AG09309 (cell line): ENCODE data around the gene SFXN1.

ENCODE experiments used
- DNase-seq: peaks from one replicate; pipeline ENCODE4 v3.0.0-alpha.2; 2010; ENCODE audit warnings: low read depth
- H3K4me3 ChIP-seq: 2 replicates; pipeline ENCODE4 v1.5.1; 2011; ENCODE audit warnings: mild to moderate bottlenecking, low read depth, low read length, moderate library complexity; ENCODE audit not compliant: control insufficient read depth
- TF ChIP-seq, protein P1 (sequence below): IDR thresholded peaks from 2 replicates; pipeline ENCODE4 v1.5.1; 2011; ENCODE audit warnings: mild to moderate bottlenecking, low read depth, low read length, inconsistent platforms; ENCODE audit not compliant: insufficient read depth, control insufficient read depth; ENCODE audit errors: missing control alignments

SFXN1 gene, protein sequence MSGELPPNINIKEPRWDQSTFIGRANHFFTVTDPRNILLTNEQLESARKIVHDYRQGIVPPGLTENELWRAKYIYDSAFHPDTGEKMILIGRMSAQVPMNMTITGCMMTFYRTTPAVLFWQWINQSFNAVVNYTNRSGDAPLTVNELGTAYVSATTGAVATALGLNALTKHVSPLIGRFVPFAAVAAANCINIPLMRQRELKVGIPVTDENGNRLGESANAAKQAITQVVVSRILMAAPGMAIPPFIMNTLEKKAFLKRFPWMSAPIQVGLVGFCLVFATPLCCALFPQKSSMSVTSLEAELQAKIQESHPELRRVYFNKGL

GRCh38 chr5:175478384-175479124 lies at the start of gene SFXN1:
Gene SFXN1 (plus strand): TSS chr5:175478560. CDS start chr5:175492104, 13,544 bp downstream.
- TF ChIP-seq, protein P1, sequence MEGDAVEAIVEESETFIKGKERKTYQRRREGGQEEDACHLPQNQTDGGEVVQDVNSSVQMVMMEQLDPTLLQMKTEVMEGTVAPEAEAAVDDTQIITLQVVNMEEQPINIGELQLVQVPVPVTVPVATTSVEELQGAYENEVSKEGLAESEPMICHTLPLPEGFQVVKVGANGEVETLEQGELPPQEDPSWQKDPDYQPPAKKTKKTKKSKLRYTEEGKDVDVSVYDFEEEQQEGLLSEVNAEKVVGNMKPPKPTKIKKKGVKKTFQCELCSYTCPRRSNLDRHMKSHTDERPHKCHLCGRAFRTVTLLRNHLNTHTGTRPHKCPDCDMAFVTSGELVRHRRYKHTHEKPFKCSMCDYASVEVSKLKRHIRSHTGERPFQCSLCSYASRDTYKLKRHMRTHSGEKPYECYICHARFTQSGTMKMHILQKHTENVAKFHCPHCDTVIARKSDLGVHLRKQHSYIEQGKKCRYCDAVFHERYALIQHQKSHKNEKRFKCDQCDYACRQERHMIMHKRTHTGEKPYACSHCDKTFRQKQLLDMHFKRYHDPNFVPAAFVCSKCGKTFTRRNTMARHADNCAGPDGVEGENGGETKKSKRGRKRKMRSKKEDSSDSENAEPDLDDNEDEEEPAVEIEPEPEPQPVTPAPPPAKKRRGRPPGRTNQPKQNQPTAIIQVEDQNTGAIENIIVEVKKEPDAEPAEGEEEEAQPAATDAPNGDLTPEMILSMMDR: no peak
- no peak for DNase-seq
- H3K4me3 ChIP-seq: peak within 1 kb of the TSS; percentile 81

DNA sequence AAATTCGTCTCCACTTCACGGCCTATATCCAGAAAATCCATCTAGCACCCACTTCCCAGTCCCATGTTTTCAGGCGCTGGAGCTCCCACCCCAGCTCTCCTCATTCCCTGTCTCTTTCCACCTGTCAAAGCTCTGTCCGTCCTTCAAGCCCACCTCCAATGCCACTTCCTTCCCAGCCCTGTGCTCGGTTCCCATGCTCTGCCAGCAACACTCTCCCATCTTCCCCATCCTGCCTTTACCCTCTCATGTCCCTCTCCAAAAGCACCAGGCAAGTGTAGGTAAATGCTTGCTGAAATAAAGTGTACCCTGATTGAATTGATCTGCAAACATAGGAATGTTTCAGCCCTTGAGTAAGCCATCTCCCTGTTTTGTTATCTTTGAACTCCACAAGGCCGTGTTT lies 43.6 kb upstream of the SFXN1 start:
- TF ChIP-seq, protein P1: no peak
- no peak for DNase-seq
- H3K4me3 ChIP-seq: no peak overlapping the region

- TF ChIP-seq, protein P1: no peak
- no peak for DNase-seq
- H3K4me3 ChIP-seq: no peak overlapping the region
These were observed 42.0 kb upstream of the SFXN1 start for GRCh38 chr5:175436359-175436758.

DNA sequence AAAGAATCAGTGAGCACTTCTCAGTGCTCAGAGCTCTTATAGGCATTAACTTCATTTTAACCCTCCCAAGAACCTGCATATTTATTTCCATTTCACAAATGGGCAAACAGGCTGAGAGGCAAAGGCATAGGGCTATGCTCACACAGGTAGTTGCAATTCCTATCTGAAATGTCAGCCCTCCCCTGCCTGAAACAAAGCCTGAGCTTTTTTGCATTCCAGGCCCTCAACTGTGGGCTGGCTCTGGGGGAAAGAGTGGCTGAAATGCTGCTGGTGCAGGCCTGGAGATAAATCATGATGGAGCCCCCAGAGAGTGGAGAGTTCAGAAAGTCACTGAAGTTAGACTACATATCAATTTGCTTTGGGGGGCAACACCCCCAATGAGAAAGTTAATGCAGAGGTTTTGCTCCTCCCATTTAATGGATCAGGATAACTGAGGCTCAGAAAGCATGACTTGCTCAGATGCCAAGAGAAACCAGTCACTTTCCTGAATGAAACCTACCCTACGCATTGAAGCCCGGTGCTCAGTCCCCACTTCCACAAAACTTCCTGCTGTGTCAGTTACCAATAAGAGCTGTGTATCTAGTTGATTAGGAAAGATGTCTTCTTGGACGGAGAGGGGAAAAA lies 40.0 kb upstream of the SFXN1 start:
- TF ChIP-seq, protein P1: no peak
- no peak for DNase-seq
- no peak overlapping the region for H3K4me3 ChIP-seq

GRCh38 chr5:175443514-175444059 lies 34.8 kb upstream of the SFXN1 start:
- DNase-seq: no peak
- TF ChIP-seq, protein P1: no peak
- peak overlapping the region; percentile 55 for H3K4me3 ChIP-seq

GRCh38 chr5:175444060-175444904 lies 34.1 kb upstream of the SFXN1 start, which contains the start of gene DRD1:
Gene DRD1 (minus strand): TSS chr5:175444182. CDS start chr5:175443099, 1,083 bp downstream.
- TF ChIP-seq, protein P1: peak; percentile 60
- H3K4me3 ChIP-seq: peak within 1 kb of the TSS; percentile 55
- no peak for DNase-seq
